HG03521 (cell line): ENCODE measurements around the gene LRRK1.

ENCODE experiments used
- ATAC-seq: cut with Tn5 transposase; IDR thresholded peaks from one replicate; pipeline ENCODE4 v1.9.1; 2021; ENCODE audit warnings: mild to moderate bottlenecking, moderate library complexity; ENCODE audit not compliant: unreplicated experiment

LRRK1 gene

DNA sequence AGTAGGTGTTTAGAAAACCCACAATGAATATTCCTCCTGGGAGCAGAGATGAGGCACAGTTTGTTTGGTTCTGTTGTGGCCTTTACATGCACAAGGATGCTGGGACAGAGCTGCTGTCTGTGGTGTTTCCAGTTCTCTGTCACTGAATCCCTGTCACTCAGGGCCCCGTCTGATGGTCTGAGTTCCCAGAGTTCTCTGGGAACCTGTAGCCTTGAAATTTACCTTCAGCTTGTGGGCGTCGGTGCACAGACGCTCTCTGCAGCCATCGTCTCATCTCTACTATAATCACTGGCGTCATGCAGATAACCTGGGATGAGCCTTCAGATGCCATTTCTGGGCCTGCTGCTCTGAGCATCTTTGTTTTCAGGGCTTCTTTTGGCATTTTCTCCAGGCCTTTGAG lies 81.9 kb downstream of the LRRK1 start:
- no peak for ATAC-seq

DNA sequence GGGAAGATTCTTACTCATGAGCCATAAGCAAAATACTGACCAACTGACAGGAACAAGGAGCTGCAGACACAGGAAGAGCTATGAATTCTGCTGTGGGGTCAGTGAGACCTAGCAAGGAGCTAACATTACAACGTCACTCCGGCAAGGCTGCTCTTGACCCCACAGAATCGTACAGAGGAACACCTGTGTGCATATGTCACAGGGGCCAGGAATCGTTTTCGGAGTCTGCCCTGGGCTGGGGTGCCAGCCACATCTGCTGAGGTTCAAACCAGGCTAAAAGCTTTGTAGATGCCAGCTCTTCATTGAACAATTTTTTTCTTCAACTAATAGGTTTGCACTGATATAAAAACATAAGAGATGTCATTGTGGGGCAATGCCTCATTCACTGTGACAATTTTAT lies 82.6 kb downstream of the LRRK1 start:
- ATAC-seq, result no peak

GRCh38 chr15:101003081-101003480 lies 83.9 kb downstream of the LRRK1 start:
- no peak for ATAC-seq

GRCh38 chr15:101003706-101004105 lies 84.5 kb downstream of the LRRK1 start:
- no peak for ATAC-seq

DNA sequence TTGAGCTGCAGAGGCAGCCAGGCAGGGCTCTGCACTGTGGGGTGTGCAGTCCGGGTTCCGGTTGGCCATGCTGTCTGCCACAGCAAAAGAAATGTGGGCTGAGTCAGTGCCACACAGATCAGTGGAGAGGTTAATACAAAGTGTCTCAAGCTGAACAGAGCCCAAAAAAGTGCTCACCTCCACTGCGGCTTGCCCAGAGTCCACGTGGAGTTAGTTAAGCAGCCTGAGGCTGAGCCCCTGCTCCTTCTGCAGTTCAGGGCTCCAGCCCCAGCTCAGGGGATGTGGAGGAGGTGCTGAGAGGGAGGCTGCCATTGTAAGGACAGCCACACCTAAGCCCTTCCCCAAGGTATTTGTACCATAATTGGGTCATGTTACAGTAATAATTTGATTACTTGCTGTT lies 85.3 kb downstream of the LRRK1 start:
- ATAC-seq, result no peak

- no peak for ATAC-seq
Measured at GRCh38 chr15:101004986-101005747, 86.0 kb downstream of the LRRK1 start.

- no peak for ATAC-seq
Measured at GRCh38 chr15:101006931-101007691, 88.0 kb downstream of the LRRK1 start.

GRCh38 chr15:101008158-101009139 lies 89.3 kb downstream of the LRRK1 start:
- peak; percentile 89 for ATAC-seq

DNA sequence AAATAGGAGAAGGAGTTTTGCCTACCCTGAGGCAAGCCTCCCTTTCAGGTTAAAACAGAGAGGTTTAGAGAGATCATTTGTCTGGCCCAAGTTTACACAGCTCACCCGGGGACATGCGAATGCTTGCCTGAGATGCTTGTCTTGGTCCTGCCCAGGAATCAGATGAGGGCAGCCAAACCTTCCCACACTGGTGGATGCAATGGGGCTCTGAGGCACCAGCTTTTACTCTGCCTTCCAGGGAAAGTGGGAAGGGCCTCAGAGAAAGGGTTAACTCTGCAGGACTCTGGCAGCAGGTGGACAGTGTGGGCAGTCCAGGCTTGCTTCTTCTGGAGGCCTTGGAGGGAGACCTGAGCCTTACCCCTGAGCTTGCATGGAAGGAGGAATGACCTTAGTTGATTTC lies 90.0 kb downstream of the LRRK1 start:
- no peak for ATAC-seq

DNA sequence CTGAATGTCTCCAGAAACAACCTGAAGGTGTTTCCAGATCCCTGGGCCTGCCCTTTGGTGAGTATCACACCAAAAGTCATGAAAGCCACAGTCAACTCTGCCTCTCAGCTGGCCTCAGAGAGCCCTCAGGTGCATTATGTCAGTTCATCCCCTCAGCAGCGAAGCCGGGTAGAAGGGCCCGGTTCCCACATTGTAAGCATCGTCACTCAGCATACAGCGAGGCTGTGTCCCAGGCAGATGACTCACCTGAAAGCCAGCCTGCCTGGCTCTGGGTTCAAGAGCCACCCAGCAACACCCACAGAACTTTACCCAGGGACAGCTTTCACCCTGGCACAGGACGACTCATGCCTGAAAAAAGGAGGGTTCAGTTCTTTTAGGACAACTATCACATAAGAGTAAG lies 91.6 kb downstream of the LRRK1 start:
- ATAC-seq, result no peak

GRCh38 chr15:101012326-101013200 lies 93.4 kb downstream of the LRRK1 start:
- no peak for ATAC-seq

DNA sequence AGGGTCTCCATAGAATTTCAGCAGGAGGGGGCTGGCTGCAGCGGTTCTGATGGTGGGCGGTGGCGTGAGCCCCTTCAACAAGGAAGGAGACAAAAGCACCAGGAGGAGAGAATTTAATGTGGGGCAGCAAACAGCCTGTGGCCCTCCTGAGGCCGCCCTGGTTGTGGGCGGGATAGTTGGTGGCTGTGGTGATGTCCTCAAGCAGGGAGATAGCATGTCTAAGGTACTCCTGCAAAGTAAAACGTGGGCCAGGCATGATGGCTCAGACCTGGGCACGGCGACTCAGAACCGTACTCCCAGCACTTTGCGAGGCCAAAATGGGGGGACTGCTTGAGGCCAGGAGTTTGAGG lies 94.0 kb downstream of the LRRK1 start:
- ATAC-seq, result no peak

- ATAC-seq, result no peak
Measured at GRCh38 chr15:101013769-101014675, 94.9 kb downstream of the LRRK1 start.

- ATAC-seq, result no peak
Measured at GRCh38 chr15:101014921-101015841, 96.0 kb downstream of the LRRK1 start.

GRCh38 chr15:101016581-101016980 lies 97.4 kb downstream of the LRRK1 start:
- no peak for ATAC-seq

DNA sequence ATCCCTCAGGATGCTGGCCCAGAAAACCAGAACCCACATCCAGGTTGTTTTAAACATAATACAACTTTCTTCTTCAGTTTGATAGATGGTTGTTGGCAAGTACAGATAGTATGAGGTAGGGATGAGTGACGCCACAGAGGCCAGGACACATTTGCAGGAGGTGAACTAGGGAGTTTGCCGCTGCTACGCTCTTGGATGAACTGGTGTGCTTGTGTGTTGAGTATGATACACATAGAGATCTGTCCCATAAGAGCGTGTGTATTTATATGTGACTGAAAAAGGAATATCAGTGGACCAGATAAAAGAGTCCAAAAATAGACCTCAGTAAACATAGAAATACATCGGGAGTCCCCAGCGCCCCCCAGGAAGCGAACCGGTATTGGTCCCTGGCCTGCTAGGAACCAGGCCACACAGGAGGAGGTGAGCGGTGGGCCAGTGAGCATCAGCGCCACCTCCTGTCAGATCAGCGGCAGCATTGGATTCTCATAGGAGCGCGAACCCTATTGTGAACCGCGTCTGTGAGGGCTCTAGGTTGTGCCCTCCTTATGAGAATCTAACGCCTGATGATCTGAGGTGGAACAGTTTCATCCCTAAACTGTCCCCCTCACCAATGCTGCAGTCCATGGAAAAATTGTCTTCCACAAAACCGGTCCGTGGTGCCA lies 98.1 kb downstream of the LRRK1 start:
- ATAC-seq, result no peak

GRCh38 chr15:101018016-101018415 lies 98.9 kb downstream of the LRRK1 start:
- no peak for ATAC-seq

GRCh38 chr15:101018450-101018849 lies 99.3 kb downstream of the LRRK1 start:
- ATAC-seq, result no peak
